ENCODE measurements around the gene MGMT.

The MGMT gene

DNA sequence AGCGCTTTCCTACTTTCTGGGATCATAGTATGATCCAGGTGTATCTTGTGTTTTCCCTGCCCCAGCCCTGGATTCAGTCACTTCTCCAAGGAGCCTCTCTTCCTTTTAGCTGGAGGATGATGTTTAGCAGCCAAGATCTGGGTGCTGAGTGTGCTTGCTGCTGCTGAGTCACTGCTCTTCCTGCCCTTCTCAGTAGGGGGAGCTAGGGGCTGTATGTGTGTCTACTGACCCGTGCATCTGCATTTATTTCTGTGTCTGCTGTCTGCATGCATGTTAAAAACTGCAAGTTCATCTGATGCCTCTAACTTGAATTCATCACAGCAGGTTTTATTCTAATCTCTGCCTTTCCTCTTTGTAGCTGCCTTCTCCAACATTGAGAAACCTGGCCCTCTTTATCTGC, 31.6 kb downstream of the MGMT start:
- no peak for ATAC-seq
- peaks cover 7% of the 10 kb centered on the region for H3K4me1 Mint-ChIP-seq
- H3K36me3 Mint-ChIP-seq, result no peaks in the 10 kb centered on the region

GRCh38 chr10:129500617-129501339, 33.7 kb downstream of the MGMT start:
- DNase-seq (ENCODE audit: low spot score in 2 of 2), result no peak
- no peak overlapping the region for H3K27ac Mint-ChIP-seq
- H3K4me3 Mint-ChIP-seq, result no peak overlapping the region
- H3K4me1 Mint-ChIP-seq, result peaks cover 7% of the 10 kb centered on the region
- H3K36me3 Mint-ChIP-seq, result no peaks in the 10 kb centered on the region
- H3K9me3 Mint-ChIP-seq, result peaks cover 7% of the 10 kb centered on the region
- no peak for ATAC-seq

More for the DNA sequence above, 31.6 kb downstream of the MGMT start:
- no peak overlapping the region for H3K4me3 Mint-ChIP-seq
- peaks cover 7% of the 10 kb centered on the region for H3K9me3 Mint-ChIP-seq
- DNase-seq (ENCODE audit: low spot score in 2 of 2), result no peak
- H3K27ac Mint-ChIP-seq, result no peak overlapping the region

- no peak overlapping the region for H3K27ac Mint-ChIP-seq
- no peaks in the 10 kb centered on the region for H3K36me3 Mint-ChIP-seq
Measured at GRCh38 chr10:129501652-129502436, 34.8 kb downstream of the MGMT start.

GRCh38 chr10:129502448-129502847, 35.4 kb downstream of the MGMT start:
- H3K9me3 Mint-ChIP-seq, result peaks cover 10% of the 10 kb centered on the region
- H3K36me3 Mint-ChIP-seq, result no peaks in the 10 kb centered on the region
- DNase-seq (ENCODE audit: low spot score in 2 of 2), result no peak
- H3K4me3 Mint-ChIP-seq, result no peak overlapping the region
- H3K4me1 Mint-ChIP-seq, result peaks cover 7% of the 10 kb centered on the region
- ATAC-seq, result no peak
- no peak overlapping the region for H3K27ac Mint-ChIP-seq

More at GRCh38 chr10:129501652-129502436, 34.8 kb downstream of the MGMT start:
- ATAC-seq (no peak), DNase-seq (ENCODE audit: low spot score in 2 of 2) (no peak)
- H3K4me3 Mint-ChIP-seq, result no peak overlapping the region
- peaks cover 7% of the 10 kb centered on the region for H3K4me1 Mint-ChIP-seq
- H3K9me3 Mint-ChIP-seq, result peaks cover 10% of the 10 kb centered on the region

DNA sequence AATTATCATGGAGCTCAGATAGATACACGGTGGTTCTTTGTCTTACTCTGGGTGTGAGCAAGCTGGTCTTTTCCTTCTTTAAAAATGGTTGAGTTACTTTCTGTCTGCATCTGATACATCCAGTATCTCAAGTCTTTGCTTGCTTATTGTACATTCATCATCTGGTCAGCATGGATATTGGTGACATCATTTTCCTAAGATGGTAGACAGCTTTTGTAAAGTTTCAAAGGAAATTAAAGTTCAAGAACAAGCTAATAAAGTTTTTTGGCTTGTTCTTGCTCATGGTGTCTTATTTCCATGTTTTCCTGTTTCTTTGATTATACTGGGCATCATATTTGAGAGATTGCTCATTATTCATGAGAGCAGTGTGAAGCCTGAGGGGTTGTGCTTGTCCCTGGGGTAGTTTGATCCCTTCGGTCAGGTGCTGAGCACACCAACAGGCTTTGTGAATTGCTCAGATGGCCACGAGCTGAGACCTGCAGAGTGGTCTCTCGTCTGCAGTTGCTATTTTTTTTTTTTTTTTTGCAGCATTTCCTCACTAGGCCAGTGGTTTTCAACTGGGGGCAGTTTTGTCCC, 38.5 kb downstream of the MGMT start:
- no peak for DNase-seq (ENCODE audit: low spot score in 2 of 2)
- no peaks in the 10 kb centered on the region for H3K36me3 Mint-ChIP-seq
- ATAC-seq, result no peak
- H3K4me3 Mint-ChIP-seq, result no peak overlapping the region
- H3K9me3 Mint-ChIP-seq, result peaks cover 7% of the 10 kb centered on the region
- H3K27ac Mint-ChIP-seq, result no peak overlapping the region
- peaks cover 10% of the 10 kb centered on the region for H3K4me1 Mint-ChIP-seq

DNA sequence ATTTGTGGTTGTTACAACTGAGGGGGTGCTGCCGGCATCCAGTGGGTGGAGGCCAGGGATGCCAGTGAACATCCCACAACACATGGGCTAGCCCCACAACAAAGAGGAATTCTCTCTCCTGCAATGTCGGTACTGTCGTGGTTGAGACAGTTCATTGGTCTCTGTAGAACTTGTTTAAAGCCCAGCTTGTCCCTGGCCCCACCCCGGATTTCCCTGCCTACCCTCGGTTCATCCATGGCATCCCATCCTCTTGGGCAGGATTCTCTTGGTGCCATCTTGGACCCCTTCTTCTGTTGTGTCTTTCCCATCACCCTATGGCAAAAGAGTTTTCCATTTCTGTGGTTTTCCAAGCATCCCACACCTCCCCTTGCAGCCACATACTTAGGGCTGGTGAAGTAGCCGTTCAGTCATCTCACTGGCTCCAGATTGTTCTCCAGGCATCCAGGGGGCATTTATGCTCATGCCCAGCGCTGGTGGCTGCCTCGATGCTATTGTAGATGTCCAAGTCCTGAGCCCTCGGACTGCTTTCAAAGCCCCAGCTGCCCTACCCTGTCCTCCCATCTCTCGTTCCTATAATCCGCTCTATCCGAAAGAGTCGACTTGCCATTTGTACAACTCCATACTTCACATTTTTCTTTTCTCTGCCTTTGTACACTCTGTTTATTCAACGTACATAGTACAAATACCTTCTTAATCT, 39.2 kb downstream of the MGMT start:
- Mint-ChIP-seq H3K36me3 (no peaks in the 10 kb centered on the region), H3K27ac (no peak overlapping the region)

DNA sequence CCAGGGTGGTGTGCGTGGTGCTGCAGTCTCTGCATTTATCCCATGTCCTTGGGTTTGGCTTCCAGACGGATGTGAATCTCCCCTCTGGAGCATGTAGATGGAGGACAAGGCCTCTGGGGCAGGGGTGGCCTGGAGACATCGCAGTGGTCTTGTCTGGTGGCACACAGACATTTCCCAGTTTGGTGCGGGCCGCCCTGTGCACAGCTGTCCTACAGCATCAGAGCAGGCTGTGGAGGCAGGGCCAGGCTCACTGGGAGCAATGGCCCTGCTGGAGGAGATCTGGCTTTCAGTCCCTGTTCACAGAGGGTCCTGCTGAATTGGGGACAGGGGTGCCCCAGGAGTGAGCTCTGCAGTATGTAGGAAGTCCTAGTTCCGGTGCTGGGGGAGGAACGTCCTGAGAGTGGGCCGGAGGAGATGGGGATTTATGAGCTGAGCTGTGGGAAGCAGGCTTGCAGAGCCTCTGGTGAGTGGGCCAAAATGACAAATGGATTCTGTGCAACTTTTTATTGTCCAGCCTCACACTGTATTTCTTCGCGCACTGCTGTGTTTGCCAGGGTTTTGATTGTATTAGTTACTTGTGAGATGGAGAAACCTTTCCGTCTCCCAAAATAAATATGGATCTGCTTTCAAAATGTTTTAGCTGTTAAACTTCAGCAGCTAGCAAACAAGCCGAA, 40.3 kb downstream of the MGMT start:
- H3K4me3 Mint-ChIP-seq, result no peak overlapping the region
- H3K36me3 Mint-ChIP-seq, result no peaks in the 10 kb centered on the region

More for the DNA sequence above, 39.2 kb downstream of the MGMT start:
- Mint-ChIP-seq H3K4me3 (no peak overlapping the region), H3K4me1 (peaks cover 10% of the 10 kb centered on the region), H3K9me3 (peaks cover 7% of the 10 kb centered on the region)
- no peak for ATAC-seq
- no peak for DNase-seq (ENCODE audit: low spot score in 2 of 2)

DNA sequence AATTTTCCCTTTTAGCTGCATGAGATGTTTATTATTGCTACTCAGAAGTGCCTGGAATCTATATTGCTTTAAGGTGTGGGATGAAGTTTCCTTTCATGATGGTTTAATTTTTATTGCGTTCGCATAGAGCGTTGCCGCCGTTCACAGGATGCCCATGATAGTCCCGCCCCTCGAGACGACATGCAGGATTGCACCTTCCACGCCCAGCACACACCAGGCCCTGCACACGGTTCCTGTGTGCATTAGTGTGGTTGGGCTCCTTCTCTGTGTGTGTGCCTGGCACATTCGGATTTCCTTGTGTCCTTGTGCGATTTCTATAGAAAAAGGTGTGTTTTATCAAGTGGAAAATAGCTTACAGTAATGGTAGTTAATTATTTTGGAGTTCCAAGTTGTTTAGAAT, 42.1 kb downstream of the MGMT start:
- Mint-ChIP-seq H3K9me3 (peaks cover 7% of the 10 kb centered on the region), H3K36me3 (no peaks in the 10 kb centered on the region), H3K27ac (no peak overlapping the region), H3K4me3 (no peak overlapping the region), H3K4me1 (peaks cover 16% of the 10 kb centered on the region)
- no peak for DNase-seq (ENCODE audit: low spot score in 2 of 2)
- no peak for ATAC-seq

More for the DNA sequence above, 40.3 kb downstream of the MGMT start:
- H3K9me3 Mint-ChIP-seq, result peaks cover 7% of the 10 kb centered on the region
- ATAC-seq, result no peak
- H3K27ac Mint-ChIP-seq, result no peak overlapping the region
- DNase-seq (ENCODE audit: low spot score in 2 of 2), result no peak
- H3K4me1 Mint-ChIP-seq, result peaks cover 14% of the 10 kb centered on the region

DNA sequence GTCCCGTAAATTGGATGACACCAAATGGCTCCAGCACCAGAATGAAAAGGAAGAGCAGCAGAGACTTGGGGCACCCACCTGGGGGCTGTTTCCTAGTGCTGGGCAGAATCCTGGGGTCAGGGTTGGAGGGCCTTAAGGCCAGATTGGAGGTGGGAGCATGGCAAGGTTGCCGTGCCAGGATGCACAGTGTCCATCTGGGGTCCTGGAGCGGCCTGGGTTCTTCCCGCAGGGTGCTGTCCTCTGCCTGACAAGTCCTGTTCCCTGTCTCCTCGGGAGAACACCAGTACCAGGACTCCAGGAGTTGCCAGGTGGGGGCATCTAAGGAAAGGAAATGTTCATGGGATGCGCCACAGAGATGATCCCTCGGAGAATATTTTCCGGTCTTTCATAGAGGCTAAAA, 42.8 kb downstream of the MGMT start:
- Mint-ChIP-seq H3K9me3 (peaks cover 7% of the 10 kb centered on the region), H3K4me1 (peaks cover 16% of the 10 kb centered on the region), H3K27ac (no peak overlapping the region), H3K36me3 (no peaks in the 10 kb centered on the region), H3K4me3 (no peak overlapping the region)
- DNase-seq (ENCODE audit: low spot score in 2 of 2), result no peak
- no peak for ATAC-seq

GRCh38 chr10:129511086-129511485, 44.0 kb downstream of the MGMT start:
- H3K4me3 Mint-ChIP-seq, result no peak overlapping the region
- ATAC-seq (no peak), DNase-seq (ENCODE audit: low spot score in 2 of 2) (no peak)
- peaks cover 16% of the 10 kb centered on the region for H3K4me1 Mint-ChIP-seq
- peaks cover 7% of the 10 kb centered on the region for H3K9me3 Mint-ChIP-seq
- H3K27ac Mint-ChIP-seq, result no peak overlapping the region
- H3K36me3 Mint-ChIP-seq, result no peaks in the 10 kb centered on the region

GRCh38 chr10:129511758-129512157, 44.7 kb downstream of the MGMT start:
- ATAC-seq (no peak), DNase-seq (ENCODE audit: low spot score in 2 of 2) (no peak)
- H3K4me1 Mint-ChIP-seq, result peaks cover 16% of the 10 kb centered on the region
- no peak overlapping the region for H3K4me3 Mint-ChIP-seq
- H3K9me3 Mint-ChIP-seq, result peaks cover 4% of the 10 kb centered on the region
- no peaks in the 10 kb centered on the region for H3K36me3 Mint-ChIP-seq
- no peak overlapping the region for H3K27ac Mint-ChIP-seq

GRCh38 chr10:129513312-129513711, 46.3 kb downstream of the MGMT start:
- Mint-ChIP-seq H3K4me1 (peaks cover 22% of the 10 kb centered on the region), H3K4me3 (no peak overlapping the region)

GRCh38 chr10:129514568-129515451, 47.8 kb downstream of the MGMT start:
- no peak for ATAC-seq
- H3K4me3 Mint-ChIP-seq, result no peak overlapping the region
- H3K27ac Mint-ChIP-seq, result no peak overlapping the region
- peaks cover 22% of the 10 kb centered on the region for H3K4me1 Mint-ChIP-seq
- H3K36me3 Mint-ChIP-seq, result no peaks in the 10 kb centered on the region
- peaks cover 4% of the 10 kb centered on the region for H3K9me3 Mint-ChIP-seq
- no peak for DNase-seq (ENCODE audit: low spot score in 2 of 2)

More at GRCh38 chr10:129513312-129513711, 46.3 kb downstream of the MGMT start:
- no peaks in the 10 kb centered on the region for H3K36me3 Mint-ChIP-seq
- DNase-seq (ENCODE audit: low spot score in 2 of 2), result no peak
- no peak overlapping the region for H3K27ac Mint-ChIP-seq
- peaks cover 4% of the 10 kb centered on the region for H3K9me3 Mint-ChIP-seq
- no peak for ATAC-seq

Data from stimulated activated effector memory CD8-positive, alpha-beta T cell treated with anti-CD3 and anti-CD28 coated beads, Interleukin-12 subunit alpha, Interleukin-12 subunit beta, amount 100 ng/mL, for 72 hours (primary cell).